NT2/D1 (cell line): ENCODE data around the gene BHMT.

Experiments used
- DNase-seq: peaks from one replicate; pipeline ENCODE4 v3.0.0-alpha.2; 2011; ENCODE audit warnings: low read depth, low spot score
- H3K27me3 ChIP-seq: 2 replicates; pipeline ENCODE4 v1.6.0; 2011; ENCODE audit warnings: mild to moderate bottlenecking; ENCODE audit not compliant: insufficient read length, insufficient read depth
- H3K36me3 ChIP-seq: 2 replicates; pipeline ENCODE4 v1.6.1; 2011; ENCODE audit warnings: mild to moderate bottlenecking, low read length, mixed read lengths; ENCODE audit not compliant: insufficient read depth, insufficient read length
- H3K4me1 ChIP-seq: 2 replicates; pipeline ENCODE4 v1.5.1; 2011; ENCODE audit not compliant: insufficient read depth, insufficient read length
- H3K4me3 ChIP-seq: 2 replicates; pipeline ENCODE4 v1.5.1; 2011; ENCODE audit warnings: low read depth; ENCODE audit not compliant: insufficient read length
- H3K9ac ChIP-seq: 2 replicates; pipeline ENCODE4 v1.6.0; 2011; ENCODE audit warnings: low read depth; ENCODE audit not compliant: insufficient read length
- H3K9me3 ChIP-seq: 2 replicates; pipeline ENCODE4 v1.5.1; 2011; ENCODE audit warnings: mild to moderate bottlenecking, low read length; ENCODE audit not compliant: insufficient read depth
- SUZ12 ChIP-seq: IDR thresholded peaks from 2 replicates; pipeline ENCODE4 v1.6.1; 2011; ENCODE audit not compliant: insufficient read length, insufficient read depth; ENCODE audit errors: extremely low read depth
- YY1 ChIP-seq: IDR thresholded peaks from 2 replicates; pipeline ENCODE4 v1.6.1; 2011; ENCODE audit not compliant: insufficient read length, insufficient read depth
- ZNF274 ChIP-seq: IDR thresholded peaks from 2 replicates; pipeline ENCODE4 v1.6.1; 2011; ENCODE audit warnings: mild to moderate bottlenecking, low read depth, low read length

The BHMT gene

DNA sequence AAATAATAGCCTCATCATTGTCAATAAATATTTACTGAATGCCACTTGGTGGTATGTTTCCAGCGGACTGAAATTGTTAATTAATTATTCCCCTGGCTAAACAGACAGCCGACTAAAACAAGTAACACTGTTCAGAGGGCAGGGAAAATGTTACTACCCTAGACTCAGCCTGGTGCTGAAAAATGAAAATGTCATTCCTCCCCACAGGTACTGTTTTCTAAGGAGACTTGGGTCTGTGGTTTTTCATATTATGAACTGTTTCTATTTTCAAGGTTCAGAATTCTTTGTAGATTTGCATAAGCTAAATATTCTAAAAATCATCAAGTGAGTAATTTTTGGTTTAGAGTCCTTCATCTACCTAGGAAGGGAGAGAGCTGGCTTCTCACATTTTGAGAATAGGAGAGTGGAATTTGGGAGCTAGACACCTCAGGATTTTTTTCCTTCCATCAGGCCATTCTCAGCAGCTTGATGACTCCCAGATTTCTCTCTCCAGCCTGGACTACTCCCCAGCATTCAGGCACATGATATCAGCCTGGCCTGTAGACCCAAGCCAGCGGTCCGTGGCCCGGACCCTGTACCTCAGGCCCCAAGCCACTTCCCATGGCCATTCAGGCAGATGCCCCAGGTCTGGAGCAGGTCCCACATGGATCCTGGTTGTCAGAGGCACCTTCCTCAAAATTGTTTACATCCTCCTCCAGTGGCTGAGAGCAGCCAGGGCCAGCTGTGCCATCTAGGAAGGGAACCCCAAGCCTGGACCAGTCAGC lies 24.4 kb downstream of the BHMT start:
- H3K9me3 ChIP-seq, result no peaks in the 10 kb centered on the region
- TF ChIP-seq ZNF274 (no peak), YY1 (no peak), SUZ12 (no peak)
- H3K4me3 ChIP-seq, result no peak overlapping the region
- no peak for DNase-seq
- H3K4me1 ChIP-seq, result no peaks in the 10 kb centered on the region
- no peaks in the 10 kb centered on the region for H3K36me3 ChIP-seq
- no peaks in the 10 kb centered on the region for H3K27me3 ChIP-seq
- no peak overlapping the region for H3K9ac ChIP-seq

DNA sequence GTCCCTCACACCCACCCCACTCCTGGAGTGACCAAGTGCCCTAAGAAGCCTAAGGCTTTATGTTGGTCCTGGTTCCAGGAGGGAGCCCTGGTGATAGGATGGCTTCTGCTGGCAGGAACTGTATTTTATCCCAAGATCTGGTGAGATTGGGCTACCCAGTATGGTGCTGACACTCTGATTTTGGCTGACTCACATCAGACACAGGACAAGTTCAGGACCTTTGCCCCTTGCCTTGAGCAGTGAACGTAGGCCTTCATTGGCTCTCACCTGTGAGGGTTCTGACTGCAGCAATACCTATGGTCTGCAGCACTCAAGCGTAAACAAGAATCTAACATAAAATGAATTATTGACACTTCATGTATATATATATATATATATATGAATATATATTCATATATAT lies 25.0 kb downstream of the BHMT start:
- no peak for TF ChIP-seq SUZ12
- TF ChIP-seq ZNF274, result no peak
- no peak for TF ChIP-seq YY1
- no peaks in the 10 kb centered on the region for H3K4me1 ChIP-seq
- H3K4me3 ChIP-seq, result no peak overlapping the region
- H3K36me3 ChIP-seq, result no peaks in the 10 kb centered on the region
- no peaks in the 10 kb centered on the region for H3K27me3 ChIP-seq
- DNase-seq, result no peak
- no peaks in the 10 kb centered on the region for H3K9me3 ChIP-seq
- no peak overlapping the region for H3K9ac ChIP-seq

DNA sequence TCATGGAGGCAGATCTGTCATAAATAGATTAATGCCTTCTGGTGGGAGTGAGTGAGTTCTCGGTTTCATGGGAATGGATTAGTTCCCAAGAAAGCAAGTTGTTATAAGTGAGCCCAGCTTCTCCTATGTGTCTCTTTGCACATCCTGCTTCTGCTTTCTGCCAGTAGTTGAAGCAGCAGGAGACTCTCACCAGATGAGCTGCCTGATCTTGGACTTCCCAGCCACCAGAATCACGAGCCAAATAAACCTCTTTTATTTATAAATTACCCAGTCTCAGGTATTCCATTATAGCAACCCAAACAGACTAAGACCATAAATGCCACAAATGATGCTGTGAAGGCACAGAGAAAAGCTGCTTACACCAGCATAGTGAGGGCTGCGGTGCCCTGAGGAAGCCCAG lies 28.9 kb downstream of the BHMT start:
- H3K27me3 ChIP-seq, result no peaks in the 10 kb centered on the region
- H3K4me1 ChIP-seq, result no peaks in the 10 kb centered on the region
- TF ChIP-seq YY1 (no peak), ZNF274 (no peak), SUZ12 (no peak)
- no peak overlapping the region for H3K4me3 ChIP-seq
- H3K36me3 ChIP-seq, result no peaks in the 10 kb centered on the region
- no peak overlapping the region for H3K9ac ChIP-seq
- no peak for DNase-seq
- H3K9me3 ChIP-seq, result no peaks in the 10 kb centered on the region

DNA sequence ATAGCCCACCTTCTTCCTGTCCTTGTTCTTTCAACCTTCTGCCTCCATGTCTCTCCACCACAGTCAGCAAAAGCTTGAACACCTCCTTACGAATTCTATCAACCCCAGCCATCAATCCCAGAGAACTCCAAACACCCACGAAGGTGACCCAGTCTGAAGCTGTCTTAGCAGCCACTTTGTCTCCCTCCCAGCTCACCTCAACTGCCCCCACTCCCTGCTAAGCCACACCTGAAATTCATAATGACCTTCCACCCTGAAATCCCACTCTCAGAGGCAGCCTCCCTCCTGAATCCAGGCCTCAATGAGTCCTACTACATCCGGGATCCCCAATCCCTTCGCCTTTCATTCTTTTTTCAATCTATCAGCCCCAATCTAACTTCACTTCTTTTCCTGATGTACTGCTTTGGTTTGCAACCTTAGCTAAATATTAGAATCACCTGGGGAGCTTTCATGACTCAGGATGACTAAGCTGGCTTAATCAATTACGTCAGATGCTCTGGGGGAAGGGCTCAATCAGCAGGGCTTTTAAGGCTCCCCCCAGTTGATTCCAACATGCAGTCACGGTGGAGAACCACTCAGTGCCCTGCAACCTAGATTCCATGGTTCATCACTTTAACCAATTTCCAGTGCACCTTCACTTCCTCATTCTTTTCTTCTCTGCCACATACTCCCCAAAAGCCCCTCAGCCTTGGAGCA lies 32.2 kb downstream of the BHMT start:
- no peak for TF ChIP-seq ZNF274
- no peak for TF ChIP-seq YY1
- no peak for TF ChIP-seq SUZ12
- Histone ChIP-seq H3K4me3 (no peak overlapping the region), H3K27me3 (no peaks in the 10 kb centered on the region), H3K9ac (no peak overlapping the region), H3K4me1 (no peaks in the 10 kb centered on the region), H3K36me3 (no peaks in the 10 kb centered on the region), H3K9me3 (no peaks in the 10 kb centered on the region)
- DNase-seq, result no peak

DNA sequence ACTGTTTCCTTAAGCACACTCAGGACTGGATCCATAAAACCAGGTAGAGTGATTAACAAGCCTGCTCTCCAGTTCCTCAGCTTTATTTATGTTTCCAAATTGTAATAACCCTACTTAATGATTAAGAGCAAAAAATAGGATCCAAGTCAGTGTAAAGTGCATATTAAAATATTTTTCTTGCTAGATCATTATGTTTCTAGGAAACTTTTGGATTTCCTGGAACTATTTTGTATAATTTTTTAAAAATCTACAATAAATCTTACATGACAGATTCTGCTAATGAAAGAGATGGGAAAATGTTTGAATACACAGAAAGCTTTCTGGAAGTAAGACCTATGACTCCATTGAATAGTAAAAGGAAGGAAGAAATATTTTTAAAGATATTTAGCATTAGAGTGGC lies 35.5 kb downstream of the BHMT start:
- Histone ChIP-seq H3K27me3 (no peaks in the 10 kb centered on the region), H3K36me3 (no peaks in the 10 kb centered on the region), H3K9ac (no peak overlapping the region), H3K4me3 (no peak overlapping the region), H3K9me3 (no peaks in the 10 kb centered on the region), H3K4me1 (no peaks in the 10 kb centered on the region)
- DNase-seq, result no peak
- TF ChIP-seq SUZ12, result no peak

DNA sequence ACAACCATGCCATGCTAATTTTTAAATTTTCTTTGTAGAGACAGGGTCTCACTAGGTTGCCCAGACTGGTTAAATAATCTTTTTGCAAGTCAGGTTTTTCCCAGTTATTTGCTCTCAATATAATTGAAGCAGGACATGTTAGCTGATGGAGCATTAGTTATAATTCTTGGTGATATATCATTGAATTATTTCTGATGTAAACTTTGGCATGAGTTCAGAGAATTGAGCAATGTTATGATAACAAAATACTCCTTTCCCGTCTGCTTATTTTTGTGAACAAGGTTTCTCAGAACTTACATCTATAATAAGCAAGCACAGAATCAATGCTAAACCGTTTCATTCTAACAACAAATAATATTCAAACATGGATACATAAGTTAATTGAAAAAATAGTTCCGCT lies 37.8 kb downstream of the BHMT start:
- no peaks in the 10 kb centered on the region for H3K27me3 ChIP-seq
- no peak overlapping the region for H3K4me3 ChIP-seq
- no peak for TF ChIP-seq SUZ12
- no peak for TF ChIP-seq YY1
- no peak for TF ChIP-seq ZNF274
- no peaks in the 10 kb centered on the region for H3K36me3 ChIP-seq
- H3K9me3 ChIP-seq, result no peaks in the 10 kb centered on the region
- H3K9ac ChIP-seq, result no peak overlapping the region
- H3K4me1 ChIP-seq, result peaks cover 2% of the 10 kb centered on the region
- DNase-seq, result no peak

DNA sequence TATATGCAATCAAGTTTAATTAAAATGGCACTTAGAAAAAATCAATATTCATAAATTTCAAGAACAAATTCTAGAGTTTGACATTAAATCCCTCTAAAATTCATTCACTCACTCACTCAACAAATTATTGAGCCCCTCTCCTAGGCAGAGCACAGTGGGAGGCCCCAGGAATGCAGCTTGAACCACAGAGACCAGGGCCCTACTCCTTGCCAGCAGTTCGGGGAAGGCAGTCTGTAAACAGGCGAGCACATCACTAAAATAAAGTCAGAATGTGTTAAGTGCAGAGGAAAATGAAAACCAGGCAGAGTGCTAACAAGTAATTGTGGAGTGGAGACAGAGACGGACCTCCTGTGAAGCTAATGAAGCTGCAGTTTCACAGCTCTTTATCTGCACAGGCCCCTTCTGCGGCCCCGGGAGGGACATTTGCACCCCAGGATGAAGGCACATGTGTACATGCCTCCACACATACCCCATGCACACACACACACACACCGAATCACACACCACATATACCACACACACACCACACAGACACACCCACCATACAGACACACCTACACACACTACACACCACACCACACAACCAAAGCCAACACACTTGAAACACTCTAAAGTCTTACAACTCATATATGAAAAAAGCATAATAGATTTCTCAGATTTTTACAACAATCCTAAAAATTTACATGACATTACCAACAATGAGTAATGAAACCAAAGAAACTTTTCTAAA lies 40.5 kb downstream of the BHMT start:
- TF ChIP-seq SUZ12 (no peak), YY1 (no peak), ZNF274 (no peak)
- peaks cover 2% of the 10 kb centered on the region for H3K4me1 ChIP-seq
- H3K36me3 ChIP-seq, result no peaks in the 10 kb centered on the region
- H3K4me3 ChIP-seq, result no peak overlapping the region
- no peaks in the 10 kb centered on the region for H3K27me3 ChIP-seq
- DNase-seq, result no peak
- H3K9me3 ChIP-seq, result no peaks in the 10 kb centered on the region
- no peak overlapping the region for H3K9ac ChIP-seq
